Left ventricle myocardium inferior (tissue), 1 donor: ENCODE measurements around the gene STING1. TPM values are rescaled to one million over a fixed set of nuclear protein-coding genes. Genes with fewer than 3 reads are reported as not detected.
A peak's percentile ranks its signal among the peaks of the same experiment; 100 is the strongest.

ENCODE experiments used
- DNase-seq: peaks from one replicate; pipeline ENCODE4 v3.0.0-alpha.2; 2020
- H3K27ac ChIP-seq: fragments of 200-600 bp; replicated peaks from 2 replicates; pipeline ENCODE4 v1.8.0; 2021
- H3K27me3 ChIP-seq: fragments of 200-600 bp; 2 replicates; pipeline ENCODE4 v1.8.0; 2021; ENCODE audit warnings: low read depth
- H3K36me3 ChIP-seq: fragments of 200-600 bp; 2 replicates; pipeline ENCODE4 v1.8.0; 2021
- H3K4me1 ChIP-seq: fragments of 200-600 bp; 2 replicates; pipeline ENCODE4 v1.8.0; 2021
- H3K4me3 ChIP-seq: fragments of 200-600 bp; 2 replicates; pipeline ENCODE4 v1.8.0; 2021; ENCODE audit warnings: mild to moderate bottlenecking, moderate library complexity
- H3K9me3 ChIP-seq: fragments of 200-600 bp; replicated peaks from 2 replicates; pipeline ENCODE4 v1.8.0; 2021
- intact Hi-C: fragments of 100-400 bp; cut with micrococcal nuclease; formaldehyde crosslinking; loops from one replicate; pipeline ENCODE4 v1.11.0; 2022
- total RNA-seq: library from RNA; stranded (reverse); fragmentation: NEBNext Ultra II Directional; extraction: Animal tissue kit (Norgen Biotek cat#: 25700); gene quantifications from one replicate; pipeline ENCODE4 v1.2.1, GENCODE V29; 2021
- TF ChIP-seq, protein P1 (sequence below): fragments of 200-600 bp; IDR thresholded peaks from 2 replicates; pipeline ENCODE4 v1.8.0; 2021; ENCODE audit warnings: antibody characterized with exemption, mild to moderate bottlenecking, borderline replicate concordance
- donor health status: DM: no; HTN: yes; CAD: no; lungs with severe emphysema.

Gene STING1
- total RNA-seq, 1 donor from 2014 or later, result 55.3 TPM

DNA sequence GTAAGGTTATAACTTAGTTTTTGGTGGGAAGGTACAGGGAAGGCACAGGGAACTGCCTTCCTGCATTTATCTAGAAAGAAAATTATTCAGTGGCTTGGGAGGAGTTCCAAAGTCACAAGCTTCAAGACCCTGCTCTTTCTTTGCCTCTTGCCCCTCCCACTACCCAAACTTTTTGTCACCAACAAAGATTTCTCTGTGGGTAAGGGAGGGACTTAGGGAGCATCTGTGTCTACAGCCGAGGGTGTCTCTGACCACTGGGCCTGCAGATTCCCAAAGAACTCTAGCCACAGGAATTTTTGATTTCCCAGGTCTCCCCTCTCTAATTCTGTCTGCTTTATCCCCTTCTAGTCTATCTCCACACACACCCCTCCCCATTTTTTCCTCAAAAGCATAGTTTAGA, 22.1 kb downstream of the STING1 start:
- H3K9me3 ChIP-seq, result no peaks in the 10 kb centered on the region
- peak overlapping the region; percentile 91 for H3K27ac ChIP-seq
- H3K36me3 ChIP-seq, result peaks cover 4% of the 10 kb centered on the region
- no peak for DNase-seq
- H3K4me3 ChIP-seq, result peak overlapping the region; percentile 69
- intact Hi-C loops, result no loop called here
- peaks cover 41% of the 10 kb centered on the region for H3K4me1 ChIP-seq
- TF ChIP-seq, protein P1, sequence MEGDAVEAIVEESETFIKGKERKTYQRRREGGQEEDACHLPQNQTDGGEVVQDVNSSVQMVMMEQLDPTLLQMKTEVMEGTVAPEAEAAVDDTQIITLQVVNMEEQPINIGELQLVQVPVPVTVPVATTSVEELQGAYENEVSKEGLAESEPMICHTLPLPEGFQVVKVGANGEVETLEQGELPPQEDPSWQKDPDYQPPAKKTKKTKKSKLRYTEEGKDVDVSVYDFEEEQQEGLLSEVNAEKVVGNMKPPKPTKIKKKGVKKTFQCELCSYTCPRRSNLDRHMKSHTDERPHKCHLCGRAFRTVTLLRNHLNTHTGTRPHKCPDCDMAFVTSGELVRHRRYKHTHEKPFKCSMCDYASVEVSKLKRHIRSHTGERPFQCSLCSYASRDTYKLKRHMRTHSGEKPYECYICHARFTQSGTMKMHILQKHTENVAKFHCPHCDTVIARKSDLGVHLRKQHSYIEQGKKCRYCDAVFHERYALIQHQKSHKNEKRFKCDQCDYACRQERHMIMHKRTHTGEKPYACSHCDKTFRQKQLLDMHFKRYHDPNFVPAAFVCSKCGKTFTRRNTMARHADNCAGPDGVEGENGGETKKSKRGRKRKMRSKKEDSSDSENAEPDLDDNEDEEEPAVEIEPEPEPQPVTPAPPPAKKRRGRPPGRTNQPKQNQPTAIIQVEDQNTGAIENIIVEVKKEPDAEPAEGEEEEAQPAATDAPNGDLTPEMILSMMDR, result no peak
- no peaks in the 10 kb centered on the region for H3K27me3 ChIP-seq

DNA sequence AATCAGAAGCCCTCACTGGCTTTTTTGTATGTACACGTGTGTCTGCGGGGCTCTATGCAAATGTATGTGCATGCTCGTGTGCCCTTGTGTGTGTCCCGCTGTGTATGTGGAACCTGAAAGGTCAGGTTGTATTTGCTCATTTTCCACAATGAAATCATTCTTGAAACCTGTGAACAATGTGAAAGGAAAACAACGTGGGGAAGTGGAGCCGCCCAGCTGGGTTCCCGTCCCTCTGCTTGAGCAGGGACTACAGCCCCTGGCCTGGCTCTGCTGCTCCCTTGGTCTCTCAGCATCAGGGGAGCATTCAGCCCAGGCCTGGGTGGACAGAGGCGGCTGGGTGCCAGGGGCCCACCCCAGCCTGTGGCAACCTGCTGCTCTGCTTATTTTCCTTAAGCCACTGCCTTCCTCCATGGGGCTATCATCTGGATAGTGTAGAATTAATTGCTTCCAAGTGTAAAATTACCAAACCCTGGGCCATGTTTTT, 23.1 kb downstream of the STING1 start:
- H3K27ac ChIP-seq, result peak overlapping the region; percentile 91
- no peaks in the 10 kb centered on the region for H3K9me3 ChIP-seq
- peak; percentile 35 for DNase-seq
- peak overlapping the region; percentile 69 for H3K4me3 ChIP-seq
- H3K4me1 ChIP-seq, result peaks cover 44% of the 10 kb centered on the region
- peaks cover 4% of the 10 kb centered on the region for H3K36me3 ChIP-seq
- intact Hi-C loops, result no loop called here
- H3K27me3 ChIP-seq, result no peaks in the 10 kb centered on the region
- TF ChIP-seq, protein P1, result no peak

GRCh38 chr5:139458580-139459407, 23.8 kb downstream of the STING1 start:
- Histone ChIP-seq H3K36me3 (peaks cover 4% of the 10 kb centered on the region), H3K4me1 (peaks cover 43% of the 10 kb centered on the region), H3K27ac (peak overlapping the region; percentile 91), H3K9me3 (no peaks in the 10 kb centered on the region), H3K27me3 (no peaks in the 10 kb centered on the region), H3K4me3 (peak overlapping the region; percentile 69)
- no peak for DNase-seq
- intact Hi-C loops, result no loop called here
- TF ChIP-seq, protein P1, result no peak

DNA sequence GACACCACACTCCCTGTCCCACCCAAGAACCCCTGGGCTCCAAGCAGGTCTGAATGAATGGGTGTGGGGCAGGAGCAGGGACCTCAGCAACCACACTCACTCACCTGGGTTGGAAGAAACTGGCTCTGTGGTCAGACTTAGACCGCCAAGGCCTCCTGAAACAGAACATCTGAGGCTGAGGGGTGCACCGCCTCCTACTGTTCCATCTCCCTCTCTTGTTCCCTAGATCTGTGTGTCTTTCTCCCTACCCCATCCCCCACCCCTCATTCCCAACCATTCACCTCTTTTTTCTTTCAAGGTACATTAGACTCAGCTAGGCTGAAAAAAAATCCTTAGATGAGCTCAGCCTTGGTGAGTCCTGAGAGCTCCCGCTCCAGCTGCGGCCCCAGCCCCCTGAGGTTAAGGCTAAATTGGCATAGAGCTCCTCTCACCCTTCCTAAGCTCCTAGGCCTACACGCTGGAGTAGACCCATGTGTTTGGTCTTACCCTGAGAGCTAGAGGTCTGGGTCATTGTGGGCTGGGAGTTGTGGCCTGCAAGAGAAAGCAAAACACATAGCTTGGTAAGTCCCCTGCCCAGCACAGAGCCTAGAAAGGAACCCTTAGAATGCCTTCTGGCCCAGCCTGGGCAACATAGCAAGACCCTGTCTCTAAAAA, 24.8 kb downstream of the STING1 start:
- Histone ChIP-seq H3K4me1 (peaks cover 34% of the 10 kb centered on the region), H3K36me3 (peaks cover 4% of the 10 kb centered on the region), H3K27ac (peak overlapping the region; percentile 91), H3K27me3 (no peaks in the 10 kb centered on the region), H3K9me3 (no peaks in the 10 kb centered on the region), H3K4me3 (no peak overlapping the region)
- no peak for DNase-seq
- intact Hi-C loops, result no loop called here
- TF ChIP-seq, protein P1, result no peak

GRCh38 chr5:139457241-139457640, 25.3 kb downstream of the STING1 start:
- Histone ChIP-seq H3K9me3 (no peaks in the 10 kb centered on the region), H3K4me1 (peaks cover 34% of the 10 kb centered on the region), H3K36me3 (peaks cover 4% of the 10 kb centered on the region), H3K4me3 (no peak overlapping the region), H3K27ac (no peak overlapping the region), H3K27me3 (no peaks in the 10 kb centered on the region)
- intact Hi-C loops, result no loop called here
- DNase-seq, result no peak
- TF ChIP-seq, protein P1, result no peak
